K562 (cell line): ENCODE results near the gene ZC3H10. TPM values are rescaled to one million over a fixed set of nuclear protein-coding genes. Genes with fewer than 3 reads are reported as not detected.

Source experiments
- ATAC-seq: fragments of 200-7000 bp; cut with Tn5 transposase; 3 replicates; pipeline ENCODE4 v1.9.1; 2020; ENCODE audit warnings: moderate library complexity
- BruUV-seq: library from RNA; stranded (reverse); fragments of 400-500 nt; replicated peaks from 2 replicates; lab custom pipeline; 2021; lab: Mats Ljungman, UMichigan
- CTCF ChIA-PET: fragments of 300-600 bp; formaldehyde crosslinking; extraction: SDS; loops from one replicate; lab custom pipeline; 2021; ENCODE audit warnings: low intra/inter-chr PET ratio; lab: Yijun Ruan, JAX
- POLR2A ChIA-PET: fragments of 300-600, 350-650 bp; sonication (Branson Sonifier 250); formaldehyde crosslinking; extraction: SDS; loops from one replicate; lab custom pipeline; 2021; ENCODE audit warnings: antibody characterized with exemption, inconsistent platforms; lab: Yijun Ruan, JAX
- DNase-seq, 4 experiments: peaks; one replicate each; pipeline versions ENCODE4 v3.0.0 to v3.0.0-alpha.2; 2011 to 2018; ENCODE audit warnings: low spot score in 3 of 4, mixed read lengths in 3 of 4; ENCODE audit errors: extremely low read depth in 1 of 4
- FAIRE-seq: peaks from 2 replicates; lab custom pipeline; 2011; peaks lifted over from hg19 to GRCh38; lab: Jason Lieb, UNC
- H2AFZ ChIP-seq: 2 replicates; pipeline ENCODE4 v1.6.0; 2011; ENCODE audit warnings: low read depth, low read length, control low read depth, inconsistent platforms
- H3K27ac ChIP-seq: fragments of 200-600 bp; 3 replicates; pipeline ENCODE4 v1.8.0; 2011; ENCODE audit warnings: low read depth, mild to moderate bottlenecking, control low read depth, inconsistent platforms, low read length, moderate library complexity, mixed read lengths; ENCODE audit errors: extremely low read depth
- H3K27me3 ChIP-seq, 2 experiments: fragments of 300-600 bp in 1 of 2; 2 replicates in 1 of 2; 3 replicates in 1 of 2; pipeline versions ENCODE4 v1.6.0 to v1.8.0; 2011; ENCODE audit warnings: inconsistent platforms in 2 of 2, low read length in 2 of 2, mild to moderate bottlenecking in 1 of 2, mixed read lengths in 1 of 2, moderate library complexity in 1 of 2; ENCODE audit not compliant: control insufficient read depth in 2 of 2, insufficient read depth in 2 of 2
- H3K36me3 ChIP-seq: fragments of 300-600 bp; 3 replicates; pipeline ENCODE4 v1.8.0; 2011; ENCODE audit warnings: mild to moderate bottlenecking, low read length, inconsistent platforms; ENCODE audit not compliant: control insufficient read depth, insufficient read depth
- H3K4me1 ChIP-seq, 2 experiments: fragments of 200-600 bp in 1 of 2; replicated peaks in 1 of 2; 2 replicates in 1 of 2; 3 replicates in 1 of 2; pipeline versions ENCODE4 v1.5.1 to v1.8.0; 2011; ENCODE audit warnings: inconsistent platforms in 2 of 2, low read length in 2 of 2, mild to moderate bottlenecking in 1 of 2, mixed read lengths in 1 of 2, moderate library complexity in 1 of 2; ENCODE audit not compliant: control insufficient read depth in 2 of 2, insufficient read depth in 2 of 2
- H3K4me2 ChIP-seq: 2 replicates; pipeline ENCODE4 v1.6.1; 2011; ENCODE audit warnings: low read length, control low read depth, inconsistent platforms, mixed read lengths; ENCODE audit not compliant: insufficient read depth
- H3K4me3 ChIP-seq: fragments of 200-600 bp; sonication (generic), shearing (Covaris generic); 2 replicates; pipeline ENCODE4 v1.5.1; 2016; ENCODE audit warnings: control low read depth, inconsistent platforms
- H3K79me2 ChIP-seq: fragments of 200-600 bp; 3 replicates; pipeline ENCODE4 v1.8.0; 2011; ENCODE audit warnings: low read length, inconsistent platforms; ENCODE audit not compliant: control insufficient read depth, insufficient read depth
- H3K9ac ChIP-seq, 2 experiments: 2 replicates each; pipeline versions ENCODE4 v1.6.0 to v1.6.1; 2011; ENCODE audit warnings: low read depth in 2 of 2, low read length in 2 of 2, control low read depth in 1 of 2, inconsistent platforms in 1 of 2, mild to moderate bottlenecking in 1 of 2, mixed read lengths in 1 of 2; ENCODE audit not compliant: insufficient read depth in 1 of 2
- H3K9me1 ChIP-seq: one replicate; pipeline ENCODE4 v1.6.0; 2011; ENCODE audit warnings: inconsistent platforms, mild to moderate bottlenecking, low read length, moderate library complexity; ENCODE audit not compliant: control insufficient read depth, insufficient read depth
- H3K9me3 ChIP-seq: replicated peaks from 2 replicates; pipeline ENCODE4 v1.5.1; 2011; ENCODE audit warnings: low read depth, low read length, inconsistent platforms; ENCODE audit not compliant: control insufficient read depth, insufficient read depth
- H4K20me1 ChIP-seq: replicated peaks from 2 replicates; pipeline ENCODE4 v1.6.1; 2011; ENCODE audit warnings: low read length, inconsistent platforms, mixed read lengths; ENCODE audit not compliant: control insufficient read depth, insufficient read depth
- COPS2 ChIP-seq: fragments of 450-650 bp; conservative IDR thresholded peaks from 2 replicates; pipeline ENCODE4 v1.6.1; 2016; ENCODE audit warnings: mild to moderate bottlenecking, moderate library complexity
- ETV5 ChIP-seq: sonication (generic); formaldehyde crosslinking; IDR thresholded peaks from 2 replicates; pipeline ENCODE4 v1.4.0; 2020; ENCODE audit warnings: low read depth, mild to moderate bottlenecking, missing genetic modification reagents
- FUS ChIP-seq: fragments of 200-400 bp; formaldehyde crosslinking; optimal IDR thresholded peaks from 2 replicates; pipeline ENCODE3; 2017; ENCODE audit warnings: low read depth, low read length
- OTX1 ChIP-seq: fragments of 450-650 bp; formaldehyde crosslinking; IDR thresholded peaks from 2 replicates; pipeline ENCODE4 v1.4.0; 2022; ENCODE audit warnings: mild to moderate bottlenecking
- SAFB ChIP-seq: fragments of 200-400 bp; formaldehyde crosslinking; IDR thresholded peaks from 2 replicates; pipeline ENCODE4 v1.6.1; 2017; ENCODE audit warnings: low read depth, low read length, borderline replicate concordance
- SMARCC2 ChIP-seq: fragments of 450-650 bp; IDR thresholded peaks from 2 replicates; pipeline ENCODE4 v1.6.1; 2017; ENCODE audit warnings: antibody characterized with exemption, moderate library complexity, mild to moderate bottlenecking, low read depth
- ZNF699 ChIP-seq: fragments of 250-450 bp; sonication (Bioruptor Pico); IDR thresholded peaks from 2 replicates; pipeline ENCODE4 v1.8.0; 2021; ENCODE audit warnings: mild to moderate bottlenecking, moderate library complexity; ENCODE audit not compliant: insufficient replicate concordance
- ZNF785 ChIP-seq: fragments of 250-450 bp; sonication (Bioruptor Pico); IDR thresholded peaks from 2 replicates; pipeline ENCODE4 v1.4.0; 2020; ENCODE audit warnings: mild to moderate bottlenecking
- ZZZ3 ChIP-seq: fragments of 450-650 bp; IDR thresholded peaks from 2 replicates; pipeline ENCODE4 v1.6.1; 2016; ENCODE audit warnings: antibody characterized with exemption, mild to moderate bottlenecking, moderate library complexity
- WGBS: fragments of 100-300 bp; shearing (Covaris generic); methylation state at CpG from one replicate; pipeline ENCODE4 v1.1.6; 2016; ENCODE audit warnings: low coverage, mixed read lengths; ENCODE audit not compliant: insufficient coverage; ENCODE audit errors: missing lambda C conversion rate; 5-methylcytosine and 5-hydroxymethylcytosine counted together
- in situ Hi-C: fragments of 300-500 bp; cut with MboI; formaldehyde crosslinking; loops from 4 replicates; pipeline ENCODE4 v1.15.0; 2018; ENCODE audit warnings: inconsistent platforms, mixed read lengths
- intact Hi-C: fragments of 100-400 bp; cut with micrococcal nuclease; formaldehyde crosslinking; loops from 2 replicates; pipeline ENCODE4 v1.14.2; 2022
- polyA plus RNA-seq, 8 experiments: library from polyadenylated mRNA; depleted of rRNA in 4 of 8; stranded (reverse) in 5 of 8; unstranded in 3 of 8; fragments of >200 nt; fragmentation: Nextera tagmentation in 2 of 8; fragmentation: Illumina TruSeq in 1 of 8; extraction: Ambion mirVana in 2 of 8; extraction: Trizol in 1 of 8; gene quantifications; 2 replicates each; pipeline versions ENCODE4 v1.2.1 to v1.2.3, GENCODE V29; 2011 to 2014; ENCODE audit warnings: inconsistent platforms in 1 of 8, missing spikeins in 1 of 8
- total RNA-seq, 7 experiments: library from RNA; depleted of rRNA in 6 of 7; stranded (reverse); fragments of >200 nt in 6 of 7; fragmentation: Illumina TruSeq in 2 of 7; extraction: Trizol in 2 of 7; gene quantifications; 2 replicates each; pipeline versions ENCODE4 v1.2.1 to v1.2.3, GENCODE V29; 2011 to 2021; ENCODE audit warnings: low replicate concordance in 1 of 7

ZC3H10 gene
- total and polyA plus RNA-seq, 9 of the 15 experiments (the other 6 are each of a cell fraction or from before 2014, with no cell fraction given) = 0.31 to 4.1 (median 1.6) TPM

GRCh38 chr12:56071648-56072047, 46.4 kb upstream of the ZC3H10 start:
- ChIA-PET POLR2A (no interaction called here), CTCF (no interaction called here)
- no peaks in the 10 kb centered on the region for H4K20me1 ChIP-seq
- no peak overlapping the region for H3K4me2 ChIP-seq
- H3K27ac ChIP-seq = no peak overlapping the region
- no peak for TF ChIP-seq ETV5 (CRISPR knock-in tag)
- no peak for TF ChIP-seq SMARCC2
- no peak for TF ChIP-seq ZNF699 (CRISPR knock-in tag)
- no peak for TF ChIP-seq COPS2
- no peak for TF ChIP-seq FUS
- no peak for TF ChIP-seq ZZZ3
- TF ChIP-seq SAFB = no peak
- no peak for TF ChIP-seq ZNF785 (CRISPR knock-in tag)
- TF ChIP-seq OTX1 (CRISPR knock-in tag) = no peak
- no peaks in the 10 kb centered on the region for H3K79me2 ChIP-seq
- H3K4me3 ChIP-seq = no peak overlapping the region
- BruUV-seq = no TSS peak
- FAIRE-seq (no peak), ATAC-seq (no peak), DNase-seq (no peak)
- intact Hi-C loops (no loop called here), in situ Hi-C loops (no loop called here)
- H3K9ac ChIP-seq = no peak overlapping the region
- H3K4me1 ChIP-seq = no peaks in the 10 kb centered on the region; a peak in 1 of 5 replicates
- no peak overlapping the region for H2AFZ ChIP-seq
- H3K9me3 ChIP-seq = no peaks in the 10 kb centered on the region
- no peaks in the 10 kb centered on the region for H3K27me3 ChIP-seq
- 35% methylated on average over 4 of the region's 4 CpGs for WGBS
- H3K9me1 ChIP-seq = no peaks in the 10 kb centered on the region
- H3K36me3 ChIP-seq = no peaks in the 10 kb centered on the region
